Fibroblast of peridontal ligament (primary cell): ENCODE data around the gene CPA4.
A peak's percentile ranks its signal among the peaks of the same experiment; 100 is the strongest.

Experiments used
- DNase-seq: peaks from one replicate; pipeline ENCODE4 v3.0.0-alpha.2; 2010; ENCODE audit errors: extremely low read depth

CPA4 gene

DNA sequence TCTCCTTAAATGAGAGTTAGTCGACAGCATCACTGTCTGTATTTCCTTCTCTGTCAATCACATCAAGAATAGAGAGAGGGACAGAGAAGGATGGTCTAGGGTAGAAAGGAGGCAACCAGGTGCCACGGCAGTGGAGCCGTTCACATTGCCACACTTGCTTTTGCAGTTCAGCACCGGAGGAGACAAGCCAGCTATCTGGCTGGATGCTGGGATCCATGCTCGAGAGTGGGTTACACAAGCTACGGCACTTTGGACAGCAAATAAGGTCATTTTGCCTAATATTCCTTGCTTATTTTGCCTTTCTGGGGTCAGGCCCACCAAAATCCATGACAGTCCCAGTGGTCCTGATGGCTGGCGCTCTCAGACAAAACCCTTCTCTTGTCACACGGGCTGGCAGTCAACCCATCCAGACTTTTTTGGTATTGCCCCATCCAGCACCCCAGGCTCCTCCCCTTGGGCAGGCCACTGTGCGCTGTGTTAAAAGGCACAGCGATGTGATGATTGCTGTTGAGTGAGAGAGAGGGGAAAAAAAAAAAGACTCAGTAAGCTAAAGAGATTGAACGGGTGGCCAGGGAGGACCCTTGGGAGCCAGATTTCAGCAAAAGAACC, 17.9 kb upstream of the CPA4 start:
- no peak for DNase-seq

DNA sequence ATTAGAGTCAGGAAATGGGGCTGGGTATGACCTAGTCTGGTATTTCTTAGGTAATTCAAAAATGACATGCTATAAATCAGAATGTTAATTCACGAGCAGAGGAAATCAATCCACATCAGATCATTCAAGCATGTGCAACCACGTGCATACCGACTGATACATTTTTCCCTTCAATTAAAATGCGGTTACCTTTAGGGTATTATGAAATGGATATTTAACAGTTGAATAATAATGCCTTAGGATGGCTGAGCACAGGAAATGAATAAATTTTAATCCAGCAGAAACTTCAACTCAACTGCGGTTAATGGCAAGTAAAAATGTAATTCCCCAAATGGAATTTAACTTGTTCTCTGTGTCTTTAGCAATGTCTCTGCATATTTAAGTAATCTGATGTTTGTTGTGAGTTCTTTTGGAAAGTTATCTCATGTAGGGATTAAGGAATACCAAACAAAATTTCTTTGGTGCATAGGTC, 17.1 kb upstream of the CPA4 start:
- no peak for DNase-seq

DNA sequence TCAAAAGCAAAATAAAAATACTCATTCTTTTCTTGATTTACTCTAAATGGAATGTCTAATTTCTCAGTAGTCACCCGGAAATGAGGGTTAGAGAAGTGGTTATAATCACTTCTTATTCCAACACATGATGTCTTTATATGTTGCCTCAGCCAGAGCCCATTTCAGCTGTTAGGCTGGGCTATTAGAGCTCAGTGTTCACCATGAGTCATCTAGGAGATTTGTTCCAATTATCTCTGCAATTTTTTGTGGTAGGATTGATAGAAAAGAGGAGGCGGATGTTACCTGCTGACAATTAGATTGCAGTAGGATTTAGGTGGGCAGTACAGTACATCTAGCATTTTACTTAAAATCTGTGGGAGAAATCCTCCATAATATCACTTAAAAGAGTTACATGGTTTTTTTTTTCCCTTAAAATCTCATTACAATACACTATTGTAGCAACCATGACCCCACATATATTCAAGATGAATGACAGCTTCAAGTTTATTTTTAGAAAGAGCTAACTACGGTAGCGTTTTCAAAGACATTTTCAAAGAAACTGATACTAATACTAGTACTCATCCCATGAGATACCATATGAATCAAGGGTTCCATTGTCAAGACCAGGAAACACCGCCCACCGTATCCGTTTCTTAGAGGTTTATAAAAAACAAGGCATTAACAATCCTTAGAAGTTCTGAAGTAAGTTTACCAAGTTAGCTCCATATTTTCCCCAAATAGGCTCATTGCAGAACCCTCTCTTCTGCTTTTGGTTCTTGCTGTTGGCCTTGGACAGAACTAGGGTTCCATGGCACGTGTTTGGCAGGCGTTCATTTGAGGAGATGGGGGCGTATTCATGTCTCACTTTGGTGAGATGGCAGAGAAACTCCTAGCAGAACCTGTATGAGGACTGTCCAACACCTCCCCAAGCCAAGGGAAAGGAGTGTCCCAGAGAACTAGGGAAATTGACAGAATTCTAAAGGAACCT, 15.9 kb upstream of the CPA4 start:
- DNase-seq, result peak; percentile 73

DNA sequence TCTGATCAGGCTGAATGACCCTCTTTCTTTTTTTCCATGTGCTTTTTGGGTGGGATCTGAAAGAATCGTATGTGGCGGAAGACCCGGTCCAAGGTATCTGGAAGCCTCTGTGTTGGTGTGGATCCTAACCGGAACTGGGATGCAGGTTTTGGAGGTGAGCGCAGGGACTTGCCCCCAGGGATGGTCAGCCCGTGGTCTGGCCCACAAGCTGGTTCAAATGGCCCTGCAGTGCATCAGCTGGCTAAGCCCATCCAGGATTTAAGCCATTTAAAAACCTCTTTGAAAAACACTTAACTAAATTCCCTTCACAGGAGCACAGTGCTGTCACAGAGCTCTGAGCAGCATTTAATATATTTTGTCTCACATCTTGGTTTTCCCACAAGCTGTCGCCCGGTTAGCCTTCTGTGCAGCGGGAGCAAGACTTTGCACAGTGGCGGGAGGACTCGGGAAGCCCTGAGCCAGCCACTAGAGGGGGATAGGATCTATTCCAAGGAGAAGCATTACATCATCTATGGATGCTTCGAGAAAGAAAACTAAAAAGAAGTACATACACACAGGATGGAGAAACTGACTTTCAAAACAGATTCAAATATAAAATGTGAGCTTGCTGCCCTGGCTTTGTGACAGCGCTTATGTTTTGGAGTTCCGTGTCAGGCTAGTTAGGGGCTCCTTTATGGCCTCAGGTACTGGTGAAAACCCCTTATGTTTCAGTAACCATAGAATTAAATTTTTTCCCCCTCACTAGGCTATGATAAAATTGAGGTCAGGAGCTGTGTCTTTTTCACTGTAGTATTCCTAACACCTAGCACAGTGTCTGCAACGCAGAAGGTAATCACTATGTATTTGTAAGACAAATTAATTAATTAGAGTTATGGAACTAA, 15.0 kb upstream of the CPA4 start:
- peak; percentile 82 for DNase-seq

DNA sequence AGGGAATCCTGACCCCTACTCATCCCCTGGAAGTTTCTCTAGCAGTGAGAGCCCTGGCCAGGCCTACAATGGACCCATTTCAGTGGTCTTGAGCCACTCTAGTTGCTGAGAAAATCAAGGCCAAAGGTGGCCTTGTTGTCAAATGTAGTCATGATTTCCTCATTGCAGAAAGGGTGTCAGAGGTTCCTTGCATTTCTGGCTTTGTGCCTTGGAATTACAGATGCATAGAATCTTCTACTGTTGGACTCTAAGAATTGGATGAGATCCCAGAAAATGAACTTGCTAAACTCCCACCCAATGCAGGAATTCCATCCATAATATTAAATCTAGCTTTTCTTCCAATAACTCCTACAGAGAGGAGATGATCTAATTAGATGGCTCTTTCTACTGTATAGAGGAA, 14.1 kb upstream of the CPA4 start:
- peak; percentile 94 for DNase-seq

DNA sequence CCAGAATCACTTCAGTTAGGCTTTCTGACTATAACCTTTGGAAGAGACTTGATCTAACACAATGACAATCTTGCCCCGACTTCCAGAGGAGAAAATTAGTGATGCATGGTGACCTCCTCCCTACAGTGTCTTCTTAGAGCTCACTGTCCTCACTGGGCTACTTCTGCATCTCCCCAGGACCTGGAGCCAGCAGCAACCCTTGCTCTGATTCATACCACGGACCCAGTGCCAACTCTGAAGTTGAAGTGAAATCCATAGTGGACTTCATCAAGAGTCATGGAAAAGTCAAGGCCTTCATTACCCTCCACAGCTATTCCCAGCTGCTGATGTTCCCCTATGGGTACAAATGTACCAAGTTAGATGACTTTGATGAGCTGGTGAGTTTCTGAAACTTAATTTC, 13.7 kb upstream of the CPA4 start:
- no peak for DNase-seq

DNA sequence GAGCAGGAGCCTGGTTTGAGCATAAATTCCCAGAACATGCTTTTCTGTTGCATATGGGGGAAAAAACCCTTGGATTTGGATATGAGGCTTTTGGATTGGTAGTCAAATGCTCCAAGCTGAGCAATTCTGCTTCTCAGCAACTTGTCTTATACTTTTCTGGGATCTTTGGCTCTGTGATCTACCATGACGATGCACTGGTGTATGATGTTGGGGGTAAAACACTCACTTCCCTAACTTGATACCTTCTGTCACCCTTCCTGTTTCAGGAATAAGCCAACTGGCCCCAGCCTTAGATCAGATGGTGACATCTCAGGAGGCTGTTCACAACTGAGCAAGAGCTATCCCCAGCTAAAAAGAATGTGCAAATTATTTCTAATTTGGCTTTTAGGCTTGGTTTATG, 13.1 kb upstream of the CPA4 start:
- DNase-seq, result no peak

GRCh38 chr7:130281260-130281659, 11.7 kb upstream of the CPA4 start:
- peak; percentile 91 for DNase-seq

DNA sequence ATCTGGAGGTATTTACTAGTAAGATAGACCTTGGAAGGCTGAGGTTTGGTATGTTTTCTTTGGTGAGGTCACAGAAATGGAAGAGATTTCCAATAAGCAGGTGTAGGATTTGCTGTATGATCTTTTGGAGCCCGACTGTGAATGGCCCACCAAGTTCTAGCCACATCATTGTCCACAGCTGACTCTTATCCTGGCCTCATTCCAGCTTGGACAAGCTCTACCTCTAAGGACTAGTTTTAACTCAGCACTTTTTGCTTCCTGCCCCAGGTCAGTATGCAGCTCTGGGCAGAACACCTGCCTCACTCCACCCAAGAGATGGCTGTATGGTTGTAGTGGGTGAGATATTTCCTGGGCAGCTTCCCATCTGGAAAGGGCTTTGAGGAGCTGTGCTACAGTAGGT, 6.1 kb upstream of the CPA4 start:
- DNase-seq, result no peak

GRCh38 chr7:130288168-130288567, 4.8 kb upstream of the CPA4 start:
- DNase-seq, result no peak

GRCh38 chr7:130288829-130289228, 4.1 kb upstream of the CPA4 start:
- no peak for DNase-seq

DNA sequence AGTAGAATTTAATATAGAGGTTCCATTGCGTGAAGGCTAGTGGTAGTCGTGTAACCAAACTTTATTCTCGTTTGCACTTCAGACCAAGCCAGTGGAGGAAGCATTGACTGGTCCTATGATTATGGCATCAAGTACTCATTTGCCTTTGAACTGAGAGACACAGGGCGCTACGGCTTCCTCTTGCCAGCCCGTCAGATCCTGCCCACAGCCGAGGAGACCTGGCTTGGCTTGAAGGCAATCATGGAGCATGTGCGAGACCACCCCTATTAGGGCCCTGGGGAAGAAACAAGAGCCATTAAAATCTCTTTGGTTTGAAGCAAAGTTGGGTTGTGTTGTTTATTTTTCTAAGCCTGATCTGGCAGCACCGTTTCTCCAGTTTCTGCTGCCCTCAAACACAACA, 3.5 kb upstream of the CPA4 start:
- no peak for DNase-seq

DNA sequence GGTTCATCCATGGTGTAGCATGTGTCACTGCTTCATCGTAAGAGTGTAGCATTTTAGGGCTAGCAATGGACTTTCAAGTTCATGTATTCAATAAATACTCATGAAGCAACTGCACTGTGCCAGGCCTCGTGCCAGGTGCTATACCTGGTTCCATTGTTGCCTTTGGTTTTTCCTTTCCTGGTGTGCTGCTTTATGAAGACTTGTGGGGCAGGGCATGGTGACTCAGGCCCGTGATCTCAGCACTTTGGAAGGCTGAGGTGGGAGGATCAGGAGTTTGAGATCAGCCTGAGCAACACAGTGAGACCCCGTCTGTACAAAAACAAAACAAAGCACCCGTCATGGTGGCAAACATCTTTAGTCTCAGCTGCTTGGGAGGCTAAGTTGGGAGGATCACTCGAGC, 2.2 kb upstream of the CPA4 start:
- DNase-seq, result no peak

DNA sequence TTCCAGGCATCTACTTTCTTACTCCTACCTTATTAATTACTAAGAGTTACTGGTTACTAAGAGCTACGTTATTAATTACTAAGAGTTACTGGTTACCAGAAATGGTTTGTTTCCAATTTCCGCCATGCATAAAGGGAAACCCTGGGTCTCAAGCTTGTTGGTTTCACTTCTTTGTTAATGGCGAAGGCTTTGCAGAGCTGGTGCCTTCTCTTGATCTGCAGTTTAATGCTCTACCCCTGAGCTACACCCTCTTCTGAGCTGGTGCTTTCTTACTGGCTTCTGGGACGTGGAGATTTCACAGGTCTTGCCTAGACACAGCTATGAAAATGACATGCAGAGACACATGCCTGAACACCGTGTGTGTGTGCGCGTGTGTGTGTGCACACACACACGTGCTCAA, 560 bp downstream of the CPA4 start:
- no peak for DNase-seq

DNA sequence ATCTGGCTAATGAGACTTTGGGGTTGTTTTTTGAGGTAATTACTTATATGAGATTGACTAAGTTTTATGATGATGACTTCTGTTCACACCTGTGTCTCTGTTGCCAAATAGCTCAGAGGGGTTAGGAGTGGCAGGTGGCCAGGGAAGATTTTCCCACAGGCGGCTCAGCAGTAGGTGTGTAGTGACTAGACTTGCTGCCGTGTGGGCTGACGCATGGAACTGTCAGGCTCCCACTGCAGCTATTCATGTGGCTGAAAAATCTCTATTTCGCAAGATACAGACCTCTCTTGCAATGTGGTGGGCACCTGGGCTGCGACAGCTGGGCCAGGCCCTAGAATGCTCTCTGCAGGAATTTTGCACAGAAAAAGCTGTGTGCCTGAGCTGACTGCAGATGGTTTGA, 1.4 kb downstream of the CPA4 start:
- no peak for DNase-seq

DNA sequence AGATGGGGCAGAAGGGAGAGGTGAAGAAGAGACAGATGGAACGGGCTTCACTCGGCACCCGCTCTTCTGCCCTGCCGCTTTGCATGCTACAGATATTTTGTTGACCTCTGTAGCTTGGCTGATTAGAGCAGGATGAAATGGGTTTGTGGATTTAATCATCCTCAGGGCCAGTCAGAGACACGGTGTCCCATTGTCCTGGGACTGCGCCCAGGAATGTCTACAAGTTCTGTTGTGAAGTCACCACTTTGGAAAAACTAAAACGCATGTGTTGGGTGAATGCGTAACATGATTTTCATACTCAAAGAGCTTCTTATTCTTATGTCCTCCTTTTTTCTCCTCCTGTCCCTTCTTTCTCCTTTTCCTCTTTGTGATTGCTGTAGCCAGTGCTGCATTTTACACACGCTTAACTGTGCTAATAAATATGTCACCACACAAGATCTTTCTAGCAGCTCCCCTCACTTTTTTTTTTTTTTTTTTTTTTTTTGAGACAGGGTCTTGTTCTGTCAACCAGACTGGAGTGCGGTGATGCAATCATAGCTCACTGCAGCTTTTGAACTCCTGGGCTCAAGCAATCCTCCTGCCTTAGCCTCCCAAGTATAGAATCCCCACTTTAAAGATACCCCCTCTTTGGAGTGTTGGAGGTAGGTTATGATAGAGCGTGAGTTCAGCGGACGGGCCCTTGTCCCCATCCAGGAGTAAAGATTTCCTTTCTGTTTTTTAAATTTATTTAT, 3.4 kb downstream of the CPA4 start:
- DNase-seq, result no peak

- no peak for DNase-seq
These were observed 4.9 kb downstream of the CPA4 start for GRCh38 chr7:130297628-130298543.

DNA sequence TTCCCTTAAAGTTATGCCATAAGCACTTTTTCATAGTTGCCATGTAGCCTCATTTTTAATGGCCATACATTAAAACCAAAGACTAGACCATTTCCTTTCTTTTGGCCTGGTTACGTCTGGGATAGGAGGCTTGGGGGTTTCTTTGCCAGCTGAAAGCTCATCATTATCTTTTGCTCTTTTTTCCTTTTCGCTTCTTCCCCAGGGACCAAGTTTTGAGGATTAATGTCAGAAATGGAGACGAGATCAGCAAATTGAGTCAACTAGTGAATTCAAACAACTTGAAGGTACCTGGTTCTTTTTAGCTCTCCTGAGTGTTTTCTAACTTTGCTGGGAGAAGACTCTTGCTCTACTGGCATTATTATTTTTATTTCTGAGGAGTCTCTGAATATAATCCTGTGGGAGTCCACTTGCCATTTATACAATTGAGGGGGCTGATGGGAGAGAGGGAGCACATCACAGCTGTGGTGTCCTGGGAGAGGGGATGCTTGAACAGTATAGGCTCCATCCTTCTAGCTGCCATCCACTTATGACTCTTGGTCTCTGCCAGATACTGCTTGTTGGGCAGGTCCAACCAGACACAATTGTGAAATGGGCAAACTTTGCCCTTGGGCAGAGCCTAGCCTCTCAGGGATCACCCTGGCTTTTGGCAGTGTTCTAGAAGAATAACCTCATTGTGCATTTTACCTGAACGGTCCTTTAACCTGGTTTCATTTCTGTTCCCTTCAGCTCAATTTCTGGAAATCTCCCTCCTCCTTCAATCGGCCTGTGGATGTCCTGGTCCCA, 5.8 kb downstream of the CPA4 start:
- DNase-seq, result no peak

DNA sequence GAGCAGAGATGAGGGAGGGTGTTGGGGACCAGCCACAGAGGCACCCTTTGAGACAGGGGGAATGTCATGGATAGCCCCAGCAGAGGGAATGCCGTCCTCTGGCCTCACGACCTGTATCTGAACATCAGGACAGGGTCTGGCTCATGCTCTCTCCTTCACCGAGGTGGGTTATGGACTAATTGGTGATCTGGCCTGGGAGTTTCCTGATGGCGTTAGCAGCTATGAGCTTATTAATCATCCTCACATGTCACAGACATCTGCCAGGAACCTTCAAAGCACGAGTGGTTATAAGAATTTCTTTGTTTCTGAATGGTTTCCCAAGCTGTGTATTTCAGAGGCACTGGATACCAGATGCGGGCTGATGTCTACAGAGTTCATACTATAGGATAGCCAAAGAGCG, 6.9 kb downstream of the CPA4 start:
- DNase-seq, result no peak
